ENCODE measurements around the gene MAS1L.

Gene MAS1L

DNA sequence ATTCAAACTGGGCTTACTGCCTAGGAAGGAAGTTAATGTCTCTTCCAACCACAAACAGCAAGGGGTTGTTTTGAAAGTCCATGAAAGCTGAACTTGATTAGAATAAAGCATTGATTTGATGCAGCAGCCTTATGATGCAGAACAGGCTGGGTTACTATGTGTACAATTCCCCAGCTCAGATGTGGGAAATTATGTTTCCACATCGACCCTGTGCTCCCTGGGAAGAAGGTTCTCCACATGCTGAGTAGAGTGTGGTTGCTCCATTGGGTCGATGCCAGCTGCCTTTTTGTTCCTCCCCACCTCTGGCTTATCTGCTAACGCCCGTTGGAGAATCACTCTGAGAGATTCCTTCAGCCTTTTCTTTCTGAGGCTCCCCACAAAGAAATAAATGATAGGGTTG lies 1.2 kb downstream of the MAS1L start:
- Mint-ChIP-seq H3K9me3 (no peaks in the 10 kb centered on the region), H3K4me1 (ENCODE audit: low read depth) (no peaks in the 10 kb centered on the region), H3K27ac (no peak overlapping the region), H3K4me3 (no peak overlapping the region), H3K36me3 (ENCODE audit: low read depth) (no peaks in the 10 kb centered on the region), H3K27me3 (ENCODE audit: low read depth) (peaks cover 3% of the 10 kb centered on the region)
- no peak for DNase-seq (ENCODE audit: low spot score)

DNA sequence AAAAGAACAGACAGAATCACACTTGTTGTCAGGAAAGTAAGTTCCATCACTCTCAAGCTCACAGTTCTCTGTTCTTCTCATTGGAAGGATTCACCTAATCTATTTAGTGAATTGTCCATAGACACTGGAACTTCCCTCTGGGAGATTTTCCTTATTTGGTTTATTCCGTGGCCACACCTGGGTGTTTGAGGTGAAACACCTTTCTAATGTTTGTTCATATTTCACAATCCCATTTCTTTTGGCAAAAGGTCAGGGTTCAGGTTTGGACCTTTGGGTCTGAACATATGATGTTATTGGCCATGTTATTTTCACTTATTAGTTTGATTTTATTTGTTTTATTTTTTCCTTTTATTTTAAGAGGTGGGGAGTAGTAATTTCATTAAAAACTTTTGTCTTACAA lies 4.0 kb downstream of the MAS1L start:
- H3K4me1 Mint-ChIP-seq (ENCODE audit: low read depth), result no peaks in the 10 kb centered on the region
- H3K27ac Mint-ChIP-seq, result no peak overlapping the region
- H3K27me3 Mint-ChIP-seq (ENCODE audit: low read depth), result peaks cover 3% of the 10 kb centered on the region
- H3K36me3 Mint-ChIP-seq (ENCODE audit: low read depth), result no peaks in the 10 kb centered on the region
- no peaks in the 10 kb centered on the region for H3K9me3 Mint-ChIP-seq
- no peak overlapping the region for H3K4me3 Mint-ChIP-seq
- DNase-seq (ENCODE audit: low spot score), result no peak

DNA sequence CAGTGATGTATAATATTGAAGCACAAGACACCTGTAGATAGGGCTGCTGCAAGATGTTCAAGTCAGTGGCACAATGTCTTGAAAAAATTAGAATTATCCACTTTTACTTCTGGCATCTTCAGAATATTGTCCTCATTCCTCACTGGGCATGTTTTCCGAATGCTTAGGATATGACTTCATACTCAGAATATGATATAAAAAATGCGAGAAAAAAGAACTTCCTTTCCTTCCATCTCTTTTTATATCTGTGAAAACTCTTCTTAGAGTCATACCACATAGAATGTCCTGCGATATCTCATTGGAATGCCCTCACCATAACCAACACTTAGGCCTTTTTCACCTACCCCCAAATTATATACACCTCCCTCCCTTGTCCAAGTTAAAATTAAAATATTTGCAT lies 4.6 kb downstream of the MAS1L start:
- H3K27ac Mint-ChIP-seq, result no peak overlapping the region
- H3K27me3 Mint-ChIP-seq (ENCODE audit: low read depth), result peaks cover 3% of the 10 kb centered on the region
- DNase-seq (ENCODE audit: low spot score), result no peak
- no peaks in the 10 kb centered on the region for H3K9me3 Mint-ChIP-seq
- H3K36me3 Mint-ChIP-seq (ENCODE audit: low read depth), result no peaks in the 10 kb centered on the region
- H3K4me1 Mint-ChIP-seq (ENCODE audit: low read depth), result no peaks in the 10 kb centered on the region
- H3K4me3 Mint-ChIP-seq, result no peak overlapping the region

DNA sequence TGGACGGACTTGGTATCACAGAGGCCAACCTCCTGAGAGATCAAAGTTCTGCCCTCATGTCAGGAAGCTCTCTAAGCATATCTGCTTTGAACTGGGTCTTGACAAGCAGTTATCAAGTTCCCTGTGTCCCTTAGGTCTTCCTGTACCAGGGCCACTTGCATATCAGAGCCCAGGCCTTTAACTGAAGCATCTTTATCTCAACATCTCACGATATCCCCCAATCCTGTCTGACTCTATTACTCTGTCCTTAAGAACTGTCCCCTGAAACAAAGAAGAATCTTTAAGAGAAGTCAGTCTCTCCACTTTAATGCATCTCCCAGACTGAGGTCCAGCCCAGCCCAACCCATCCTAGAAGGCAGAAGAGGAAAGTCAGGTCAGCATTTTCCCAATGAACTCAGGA lies 8.2 kb downstream of the MAS1L start:
- no peak for DNase-seq (ENCODE audit: low spot score)
- Mint-ChIP-seq H3K36me3 (ENCODE audit: low read depth) (no peaks in the 10 kb centered on the region), H3K9me3 (no peaks in the 10 kb centered on the region), H3K4me3 (no peak overlapping the region), H3K27ac (no peak overlapping the region), H3K27me3 (ENCODE audit: low read depth) (peaks cover 3% of the 10 kb centered on the region), H3K4me1 (ENCODE audit: low read depth) (no peaks in the 10 kb centered on the region)

DNA sequence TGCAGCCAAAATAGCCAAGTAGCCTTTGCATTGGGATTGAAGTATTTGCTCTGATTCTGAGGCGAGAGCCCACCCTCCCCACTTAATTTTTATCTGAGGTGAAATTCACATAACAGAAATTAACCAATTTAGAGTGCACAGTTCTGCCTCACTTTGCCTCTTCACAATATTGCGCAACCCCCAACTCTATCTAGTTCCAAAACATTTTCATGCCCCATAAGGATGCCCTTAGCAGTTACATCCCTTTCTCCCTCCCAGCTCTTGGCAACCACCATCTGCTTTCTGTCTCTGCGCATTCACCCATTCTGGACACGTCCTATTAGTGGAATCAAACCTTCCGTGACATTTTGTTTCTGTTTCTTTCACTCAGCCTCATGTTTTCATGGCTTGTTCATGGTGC lies 9.0 kb downstream of the MAS1L start:
- no peak overlapping the region for H3K4me3 Mint-ChIP-seq
- H3K36me3 Mint-ChIP-seq (ENCODE audit: low read depth), result no peaks in the 10 kb centered on the region
- H3K27me3 Mint-ChIP-seq (ENCODE audit: low read depth), result peaks cover 3% of the 10 kb centered on the region
- no peaks in the 10 kb centered on the region for H3K9me3 Mint-ChIP-seq
- no peak overlapping the region for H3K27ac Mint-ChIP-seq
- H3K4me1 Mint-ChIP-seq (ENCODE audit: low read depth), result no peaks in the 10 kb centered on the region
- no peak for DNase-seq (ENCODE audit: low spot score)

DNA sequence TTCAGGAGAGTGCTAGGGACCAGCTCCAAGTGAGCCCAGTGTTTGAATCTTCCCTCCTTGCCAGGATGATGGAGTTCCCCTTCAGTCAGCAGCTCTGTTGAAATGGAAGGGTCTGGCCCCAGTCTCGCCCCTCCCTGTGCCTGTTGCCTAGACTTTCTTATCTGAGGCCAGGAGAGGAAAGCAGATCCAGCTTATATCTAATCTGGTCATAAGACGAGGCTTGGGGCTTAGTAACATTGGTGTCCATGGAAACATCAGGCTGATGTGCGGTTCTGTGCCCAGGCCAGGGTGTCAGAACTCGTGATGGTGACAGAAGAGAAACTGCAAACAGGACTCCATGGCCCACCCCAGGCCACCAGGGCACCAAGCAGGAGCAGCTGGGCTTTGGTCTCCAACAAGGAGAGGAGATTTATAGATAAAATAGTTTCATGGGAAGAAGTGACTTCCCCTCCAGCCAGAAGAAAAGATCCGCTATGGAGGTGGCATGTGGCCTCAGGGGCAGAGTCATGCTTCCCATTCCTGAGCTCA lies 9.8 kb downstream of the MAS1L start:
- Mint-ChIP-seq H3K4me1 (ENCODE audit: low read depth) (no peaks in the 10 kb centered on the region), H3K9me3 (no peaks in the 10 kb centered on the region), H3K4me3 (no peak overlapping the region), H3K27ac (no peak overlapping the region), H3K27me3 (ENCODE audit: low read depth) (peaks cover 3% of the 10 kb centered on the region), H3K36me3 (ENCODE audit: low read depth) (no peaks in the 10 kb centered on the region)
- no peak for DNase-seq (ENCODE audit: low spot score)

DNA sequence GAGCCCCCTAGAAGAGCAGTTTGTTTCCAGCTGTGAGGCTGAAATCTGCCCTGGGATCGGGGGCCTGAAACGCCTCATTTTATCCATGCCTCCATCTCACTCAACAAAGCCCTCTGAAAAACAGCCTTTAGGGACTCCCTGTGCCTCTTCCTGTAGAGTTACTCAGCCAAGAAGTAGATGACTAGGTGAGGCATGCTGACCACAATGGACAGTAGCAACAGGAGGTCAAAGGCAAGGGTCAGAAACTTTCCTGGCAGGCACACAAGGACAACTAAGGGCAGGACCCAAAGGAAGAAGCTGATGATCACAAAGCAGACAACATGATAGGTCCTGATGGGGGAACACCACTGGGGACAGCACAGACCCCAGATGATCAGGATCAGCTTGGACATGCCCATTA lies 12.8 kb downstream of the MAS1L start:
- no peaks in the 10 kb centered on the region for H3K9me3 Mint-ChIP-seq
- H3K36me3 Mint-ChIP-seq (ENCODE audit: low read depth), result no peaks in the 10 kb centered on the region
- no peak overlapping the region for H3K27ac Mint-ChIP-seq
- no peak overlapping the region for H3K4me3 Mint-ChIP-seq
- no peaks in the 10 kb centered on the region for H3K4me1 Mint-ChIP-seq (ENCODE audit: low read depth)
- H3K27me3 Mint-ChIP-seq (ENCODE audit: low read depth), result no peaks in the 10 kb centered on the region
- DNase-seq (ENCODE audit: low spot score), result no peak

DNA sequence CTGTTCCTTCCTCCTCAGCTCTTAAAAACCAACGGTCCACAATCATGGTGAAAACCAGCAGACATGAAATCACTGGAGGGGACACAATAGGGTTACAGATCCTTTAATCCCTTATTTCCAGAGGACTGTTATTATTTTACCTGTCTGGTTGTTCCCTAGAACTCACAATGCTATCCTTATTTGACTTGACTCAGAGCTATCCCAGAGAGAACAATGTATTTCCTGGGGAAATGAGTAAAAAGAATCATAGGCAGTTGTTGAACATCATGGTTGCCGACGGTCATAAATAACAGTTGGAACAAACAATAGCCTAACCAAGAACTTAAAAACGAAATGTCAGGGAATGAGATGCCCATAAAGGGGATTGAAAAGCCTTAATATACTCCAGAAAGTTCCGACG lies 21.5 kb downstream of the MAS1L start:
- H3K36me3 Mint-ChIP-seq (ENCODE audit: low read depth), result no peaks in the 10 kb centered on the region
- no peak overlapping the region for H3K4me3 Mint-ChIP-seq
- no peak overlapping the region for H3K27ac Mint-ChIP-seq
- no peaks in the 10 kb centered on the region for H3K4me1 Mint-ChIP-seq (ENCODE audit: low read depth)
- peaks cover 9% of the 10 kb centered on the region for H3K27me3 Mint-ChIP-seq (ENCODE audit: low read depth)
- no peak for DNase-seq (ENCODE audit: low spot score)
- H3K9me3 Mint-ChIP-seq, result no peaks in the 10 kb centered on the region

DNA sequence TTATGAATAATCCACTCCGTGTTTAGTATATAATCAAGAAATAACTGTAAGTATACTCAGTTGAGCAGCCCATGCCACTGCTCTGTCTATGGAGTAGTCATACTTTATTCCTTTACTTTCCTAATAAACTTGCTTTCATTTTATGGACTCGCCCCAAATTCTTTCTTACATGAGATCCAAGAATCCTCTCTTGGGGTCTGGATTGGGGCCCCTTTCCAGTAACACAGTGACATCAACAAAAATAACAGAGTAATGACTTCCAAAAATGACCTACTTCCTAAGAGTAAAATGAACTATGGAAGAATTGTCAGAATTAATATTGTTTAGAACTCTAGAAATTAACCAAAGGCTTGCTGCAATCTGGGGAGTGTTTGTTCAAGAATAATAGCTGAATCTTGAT lies 22.0 kb downstream of the MAS1L start:
- Mint-ChIP-seq H3K27ac (no peak overlapping the region), H3K27me3 (ENCODE audit: low read depth) (peaks cover 13% of the 10 kb centered on the region), H3K9me3 (no peaks in the 10 kb centered on the region), H3K36me3 (ENCODE audit: low read depth) (no peaks in the 10 kb centered on the region), H3K4me1 (ENCODE audit: low read depth) (no peaks in the 10 kb centered on the region), H3K4me3 (no peak overlapping the region)
- no peak for DNase-seq (ENCODE audit: low spot score)

DNA sequence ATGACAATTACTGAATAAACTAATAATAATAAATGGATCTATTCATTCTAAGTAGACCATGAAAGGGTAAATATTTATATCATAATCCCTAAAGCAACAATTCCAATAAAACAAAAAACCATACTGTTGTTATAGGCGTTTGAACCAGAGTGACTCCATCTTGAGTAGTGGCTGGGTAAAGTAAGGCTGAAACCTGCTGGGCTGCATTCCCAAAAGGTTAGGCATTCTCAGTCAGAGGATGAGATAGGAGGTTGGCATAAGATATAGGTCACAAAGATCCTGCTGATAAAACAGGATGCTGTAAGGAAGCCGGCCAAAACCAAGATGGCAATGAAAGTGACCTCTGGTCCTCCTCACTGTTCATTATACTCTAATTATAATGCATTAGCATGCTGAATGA lies 22.5 kb downstream of the MAS1L start:
- no peaks in the 10 kb centered on the region for H3K4me1 Mint-ChIP-seq (ENCODE audit: low read depth)
- H3K36me3 Mint-ChIP-seq (ENCODE audit: low read depth), result no peaks in the 10 kb centered on the region
- no peak overlapping the region for H3K27ac Mint-ChIP-seq
- no peaks in the 10 kb centered on the region for H3K9me3 Mint-ChIP-seq
- no peak for DNase-seq (ENCODE audit: low spot score)
- H3K4me3 Mint-ChIP-seq, result no peak overlapping the region
- peaks cover 13% of the 10 kb centered on the region for H3K27me3 Mint-ChIP-seq (ENCODE audit: low read depth)

DNA sequence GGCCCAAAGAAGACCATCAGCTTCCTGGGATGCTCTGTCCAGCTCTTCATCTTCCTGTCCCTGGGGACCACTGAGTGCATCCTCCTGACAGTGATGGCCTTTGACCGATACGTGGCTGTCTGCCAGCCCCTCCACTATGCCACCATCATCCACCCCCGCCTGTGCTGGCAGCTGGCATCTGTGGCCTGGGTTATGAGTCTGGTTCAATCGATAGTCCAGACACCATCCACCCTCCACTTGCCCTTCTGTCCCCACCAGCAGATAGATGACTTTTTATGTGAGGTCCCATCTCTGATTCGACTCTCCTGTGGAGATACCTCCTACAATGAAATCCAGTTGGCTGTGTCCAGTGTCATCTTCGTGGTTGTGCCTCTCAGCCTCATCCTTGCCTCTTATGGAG lies 25.7 kb downstream of the MAS1L start:
- Mint-ChIP-seq H3K36me3 (ENCODE audit: low read depth) (no peaks in the 10 kb centered on the region), H3K4me1 (ENCODE audit: low read depth) (no peaks in the 10 kb centered on the region), H3K4me3 (no peak overlapping the region)

DNA sequence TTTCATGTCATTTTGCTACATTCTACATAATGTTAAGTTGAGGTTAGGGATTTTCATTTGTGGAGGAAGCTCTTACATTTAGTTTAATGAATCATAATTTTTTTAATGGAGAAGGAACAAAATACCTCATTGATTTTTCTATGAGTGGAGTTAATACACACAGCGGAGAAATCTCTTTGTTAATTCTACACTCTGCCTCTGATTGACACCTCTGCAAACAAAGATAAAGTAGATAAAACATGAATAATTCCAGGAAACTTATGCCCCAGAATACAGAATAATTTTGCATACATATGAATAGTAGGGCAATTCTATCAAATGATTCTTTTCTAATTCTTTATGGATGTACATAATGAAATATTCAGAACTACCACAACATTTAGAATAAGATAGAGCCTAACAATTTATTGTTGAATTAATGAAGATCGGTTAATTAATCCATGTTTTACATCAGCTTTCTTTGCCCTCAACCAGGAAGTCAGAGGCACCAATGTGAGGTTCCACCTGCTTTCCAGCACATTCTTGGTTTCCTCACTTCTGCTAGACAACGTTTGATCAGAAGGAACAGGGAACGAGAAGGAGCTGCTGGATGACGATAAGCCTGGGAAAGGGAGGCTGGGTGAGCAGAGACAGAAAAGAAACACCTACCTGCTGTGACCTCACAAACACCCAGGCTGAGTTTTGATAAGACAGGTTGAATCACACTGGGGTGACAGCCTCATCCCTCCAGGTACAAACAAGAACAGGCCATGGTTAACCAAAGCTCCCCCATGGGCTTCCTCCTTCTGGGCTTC lies 26.5 kb downstream of the MAS1L start:
- no peaks in the 10 kb centered on the region for H3K4me1 Mint-ChIP-seq (ENCODE audit: low read depth)
- H3K36me3 Mint-ChIP-seq (ENCODE audit: low read depth), result no peaks in the 10 kb centered on the region
- peaks cover 16% of the 10 kb centered on the region for H3K27me3 Mint-ChIP-seq (ENCODE audit: low read depth)
- H3K27ac Mint-ChIP-seq, result no peak overlapping the region
- H3K9me3 Mint-ChIP-seq, result no peaks in the 10 kb centered on the region
- DNase-seq (ENCODE audit: low spot score), result no peak
- no peak overlapping the region for H3K4me3 Mint-ChIP-seq

More for the DNA sequence above, 25.7 kb downstream of the MAS1L start:
- H3K27me3 Mint-ChIP-seq (ENCODE audit: low read depth), result peaks cover 20% of the 10 kb centered on the region
- no peaks in the 10 kb centered on the region for H3K9me3 Mint-ChIP-seq
- no peak overlapping the region for H3K27ac Mint-ChIP-seq
- no peak for DNase-seq (ENCODE audit: low spot score)

DNA sequence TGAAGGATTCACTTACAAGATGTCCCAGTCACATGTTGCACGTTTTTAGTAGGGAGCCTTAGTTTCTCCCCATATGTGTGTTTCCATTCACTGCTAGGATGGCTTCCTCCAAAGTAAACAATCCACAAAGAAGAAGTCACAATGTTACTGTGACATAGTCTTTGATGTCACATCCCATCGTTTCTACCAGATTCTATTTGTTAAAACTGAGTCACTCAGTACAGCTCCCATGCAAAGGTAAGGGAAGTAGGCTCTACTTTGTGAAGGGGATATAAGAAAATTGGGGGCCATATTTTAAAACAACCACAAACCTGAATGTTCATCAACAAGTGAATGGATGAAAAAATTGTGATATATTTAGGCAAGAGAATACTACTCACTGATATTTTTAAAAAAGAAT lies 30.8 kb downstream of the MAS1L start, which contains the start of the genes OR11A1 and OR2H1:
Gene OR11A1, minus strand, starts transcription at position 101 of the 400 bp plus-strand sequence. CDS start 29,430 bp downstream, outside the sequence.
Gene OR2H1, plus strand, starts transcription at position 185 of the 400 bp plus-strand sequence. CDS start 4,615 bp downstream, outside the sequence.
- Mint-ChIP-seq H3K27ac (no peak within 1 kb of the TSS), H3K4me1 (ENCODE audit: low read depth) (no peaks in the 10 kb centered on the region), H3K4me3 (no peak within 1 kb of the TSS), H3K27me3 (ENCODE audit: low read depth) (peaks cover 20% of the 10 kb centered on the region), H3K9me3 (no peaks in the 10 kb centered on the region), H3K36me3 (ENCODE audit: low read depth) (no peaks in the 10 kb centered on the region)
- no peak for DNase-seq (ENCODE audit: low spot score)

DNA sequence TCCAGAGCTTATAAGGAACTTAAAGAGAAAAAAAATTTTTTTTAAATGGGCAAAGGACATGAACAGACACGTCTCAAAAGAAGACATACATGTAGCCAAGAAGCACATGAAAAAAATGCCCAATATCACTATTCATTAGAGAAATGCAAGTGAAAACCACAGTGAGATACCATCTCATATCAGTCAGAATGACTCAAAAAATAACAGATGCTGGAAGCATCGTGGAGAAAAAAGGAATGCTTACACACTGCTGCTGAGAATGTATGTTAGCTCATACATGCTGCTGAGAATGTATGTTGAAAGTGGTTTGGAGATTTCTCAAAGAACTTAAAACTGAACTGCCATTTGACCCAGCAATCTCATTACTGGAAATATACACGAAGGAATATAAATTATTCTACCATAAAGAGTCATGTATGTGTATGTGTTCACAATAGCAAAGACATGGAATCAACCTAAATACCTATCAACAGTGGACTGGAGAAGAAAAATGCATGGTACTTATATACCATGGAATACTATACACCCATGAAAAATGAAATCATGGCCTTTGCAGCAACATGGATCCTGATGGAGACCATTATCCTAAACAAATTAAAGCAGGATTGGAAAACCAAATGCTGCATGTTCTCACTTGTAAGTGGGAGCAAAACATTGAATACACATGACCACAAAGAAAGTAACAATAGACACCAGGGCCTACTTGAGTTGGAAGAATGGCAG lies 36.1 kb downstream of the MAS1L start:
- H3K36me3 Mint-ChIP-seq (ENCODE audit: low read depth), result no peaks in the 10 kb centered on the region
- H3K4me1 Mint-ChIP-seq (ENCODE audit: low read depth), result no peaks in the 10 kb centered on the region
- H3K27ac Mint-ChIP-seq, result no peak overlapping the region
- H3K9me3 Mint-ChIP-seq, result peaks cover 5% of the 10 kb centered on the region
- no peak overlapping the region for H3K4me3 Mint-ChIP-seq
- H3K27me3 Mint-ChIP-seq (ENCODE audit: low read depth), result peaks cover 9% of the 10 kb centered on the region
- no peak for DNase-seq (ENCODE audit: low spot score)
